ENCODE results near the gene P3R3URF.
"Not testable (repeated sequence)": the region's sequence is repeated elsewhere in the genome, so short reads cannot be mapped to it uniquely, and the experiment has no call there.

P3R3URF gene

GRCh38 chr1:46176211-46176865, at the start of gene P3R3URF:
TSS of gene P3R3URF (minus strand) at chr1:46176488. CDS start at chr1:46176471, 17 bp downstream.
- DNase-seq = no peak

GRCh38 chr1:46224966-46225365, 48.7 kb upstream of the P3R3URF start:
- no peak for DNase-seq

- peak; percentile 53 to 68 for DNase-seq
Observed at GRCh38 chr1:46223472-46223943, 47.2 kb upstream of the P3R3URF start.

- DNase-seq = not testable (repeated sequence)
Observed at GRCh38 chr1:46223055-46223454, 46.8 kb upstream of the P3R3URF start.

- no peak for DNase-seq
Observed at GRCh38 chr1:46221749-46222148, 45.5 kb upstream of the P3R3URF start.

GRCh38 chr1:46220808-46221207, 44.5 kb upstream of the P3R3URF start:
- no peak for DNase-seq

GRCh38 chr1:46219551-46220520, 43.5 kb upstream of the P3R3URF start:
- no peak for DNase-seq

GRCh38 chr1:46218443-46218842, 42.2 kb upstream of the P3R3URF start:
- no peak for DNase-seq

GRCh38 chr1:46215504-46215903, 39.2 kb upstream of the P3R3URF start:
- DNase-seq = no peak

GRCh38 chr1:46211051-46211450, 34.8 kb upstream of the P3R3URF start:
- no peak for DNase-seq

- no peak for DNase-seq
Observed at GRCh38 chr1:46210561-46210960, 34.3 kb upstream of the P3R3URF start.

GRCh38 chr1:46206399-46206798, 30.1 kb upstream of the P3R3URF start:
- no peak for DNase-seq

GRCh38 chr1:46205791-46206190, 29.5 kb upstream of the P3R3URF start:
- no peak for DNase-seq

- DNase-seq = no peak
Observed at GRCh38 chr1:46205141-46205540, 28.9 kb upstream of the P3R3URF start.

- DNase-seq = no peak
Observed at GRCh38 chr1:46204406-46204742, 28.1 kb upstream of the P3R3URF start.

- no peak for DNase-seq
Observed at GRCh38 chr1:46203738-46204405, 27.6 kb upstream of the P3R3URF start.

GRCh38 chr1:46199233-46199749, 23.0 kb upstream of the P3R3URF start:
- no peak for DNase-seq

GRCh38 chr1:46197964-46198811, 21.9 kb upstream of the P3R3URF start, which contains the start of gene POMGNT1:
TSS of gene POMGNT1 (minus strand) at chr1:46198434. CDS start at chr1:46197821, 613 bp downstream.
- peak; percentile 76 for DNase-seq

- DNase-seq = no peak
Observed at GRCh38 chr1:46197560-46197963, 21.3 kb upstream of the P3R3URF start.

GRCh38 chr1:46196609-46197008, 20.3 kb upstream of the P3R3URF start:
- DNase-seq = no peak

GRCh38 chr1:46194641-46195193, 18.4 kb upstream of the P3R3URF start:
- no peak for DNase-seq
